Measurements from ENCODE around the gene SLIT3. TPM values are rescaled to one million over a fixed set of nuclear protein-coding genes. Genes with fewer than 3 reads are reported as not detected.
A peak's percentile ranks its signal among the peaks of the same experiment; 100 is the strongest.

Gene SLIT3
- total RNA-seq, 4 donors from 2014 or later = 0.72 to 37.4 (median 5.3) TPM

DNA sequence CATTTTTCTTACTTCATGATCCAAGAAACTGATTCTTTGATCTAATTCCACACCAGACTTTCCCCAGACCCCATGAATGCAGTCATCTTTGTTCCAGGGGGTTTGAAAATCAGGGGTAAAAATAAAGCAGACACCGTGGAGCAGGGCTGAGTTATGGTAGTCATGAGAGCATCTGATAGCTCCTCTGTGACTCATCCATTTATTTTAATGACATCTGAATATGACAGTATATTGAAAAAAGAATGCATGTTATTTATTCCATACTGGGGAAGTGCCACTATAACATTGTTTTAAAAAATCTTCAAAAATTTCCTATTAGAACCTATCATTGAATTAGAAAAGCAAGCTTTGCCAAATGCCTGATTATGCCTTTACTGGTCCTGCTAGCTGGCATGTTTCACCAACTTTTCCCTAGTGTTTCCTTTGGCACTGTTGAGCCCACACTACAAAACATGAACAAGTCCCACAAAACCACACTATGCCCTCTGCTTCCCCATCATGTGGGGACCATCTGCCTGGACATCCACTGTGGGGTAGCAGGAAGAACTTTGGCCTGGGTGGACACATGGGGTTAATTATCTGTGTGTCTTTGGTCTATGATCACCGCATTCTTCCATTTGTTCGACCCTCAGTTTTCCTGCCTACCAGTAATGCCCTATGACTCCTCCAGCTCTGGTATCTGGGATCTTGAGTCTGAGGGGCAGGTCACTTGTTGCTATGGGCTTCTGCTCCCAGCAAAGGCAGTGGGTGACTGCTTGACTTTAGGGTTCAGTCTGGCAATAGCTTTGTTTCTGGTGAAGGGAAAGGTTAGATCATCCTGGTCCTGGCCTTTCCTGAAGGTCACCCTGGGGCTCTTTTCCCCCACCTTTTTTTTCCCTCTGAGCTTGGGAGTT lies 639.1 kb downstream of the SLIT3 start:
- Histone ChIP-seq H3K27me3 (no peaks in the 10 kb centered on the region), H3K4me1 (peaks cover 0 to 23% (median 11%) of the 10 kb centered on the region in 3 donors), H3K4me3 (no peak overlapping the region), H3K27ac (no peak overlapping the region), H3K36me3 (peaks cover 0 to 15% (median 0%) of the 10 kb centered on the region in 3 donors), H3K9me3 (no peaks in the 10 kb centered on the region)
- WGBS, 2 donors = 74 to 91% methylated on average over 3 of the region's 3 CpGs
- TF ChIP-seq, protein P1, sequence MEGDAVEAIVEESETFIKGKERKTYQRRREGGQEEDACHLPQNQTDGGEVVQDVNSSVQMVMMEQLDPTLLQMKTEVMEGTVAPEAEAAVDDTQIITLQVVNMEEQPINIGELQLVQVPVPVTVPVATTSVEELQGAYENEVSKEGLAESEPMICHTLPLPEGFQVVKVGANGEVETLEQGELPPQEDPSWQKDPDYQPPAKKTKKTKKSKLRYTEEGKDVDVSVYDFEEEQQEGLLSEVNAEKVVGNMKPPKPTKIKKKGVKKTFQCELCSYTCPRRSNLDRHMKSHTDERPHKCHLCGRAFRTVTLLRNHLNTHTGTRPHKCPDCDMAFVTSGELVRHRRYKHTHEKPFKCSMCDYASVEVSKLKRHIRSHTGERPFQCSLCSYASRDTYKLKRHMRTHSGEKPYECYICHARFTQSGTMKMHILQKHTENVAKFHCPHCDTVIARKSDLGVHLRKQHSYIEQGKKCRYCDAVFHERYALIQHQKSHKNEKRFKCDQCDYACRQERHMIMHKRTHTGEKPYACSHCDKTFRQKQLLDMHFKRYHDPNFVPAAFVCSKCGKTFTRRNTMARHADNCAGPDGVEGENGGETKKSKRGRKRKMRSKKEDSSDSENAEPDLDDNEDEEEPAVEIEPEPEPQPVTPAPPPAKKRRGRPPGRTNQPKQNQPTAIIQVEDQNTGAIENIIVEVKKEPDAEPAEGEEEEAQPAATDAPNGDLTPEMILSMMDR (IDR thresholded peaks at IDR 0.05) = no peak
- no peak for TF ChIP-seq POLR2A (IDR thresholded peaks at IDR 0.05)
- intact Hi-C loops (cut with DNase I) = no loop called here
- no peak for DNase-seq

- 52 to 60% methylated on average over 3 to 4 of the region's 4 CpGs for WGBS, 2 donors
These were observed 640.2 kb downstream of the SLIT3 start for GRCh38 chr5:168660691-168661090.

DNA sequence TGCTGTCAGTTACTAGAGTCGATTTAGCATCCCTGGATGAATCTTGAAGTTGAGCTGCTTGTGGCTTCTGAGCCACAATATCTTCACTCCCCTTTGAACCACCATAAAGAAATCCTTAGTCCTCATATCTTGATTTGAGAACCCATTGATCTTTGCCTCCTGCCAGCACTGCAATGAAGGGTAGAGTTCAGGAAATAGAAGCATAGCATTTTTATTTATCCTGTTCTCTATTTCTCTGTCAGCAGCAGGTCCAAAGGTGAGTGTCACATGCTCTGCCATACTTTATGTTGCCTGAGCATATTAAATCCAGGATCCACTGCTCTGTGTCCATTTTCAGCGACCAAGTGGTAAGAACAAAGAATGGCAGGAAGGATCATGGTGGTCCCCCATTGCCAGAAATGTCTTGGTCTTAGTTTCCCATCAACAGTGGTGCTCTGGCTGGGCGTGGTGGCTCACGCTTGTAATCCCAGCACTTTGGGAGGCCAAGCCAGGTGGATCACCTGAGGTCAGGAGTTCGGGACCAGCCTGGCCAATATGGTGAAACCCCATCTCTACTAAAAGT lies 641.6 kb downstream of the SLIT3 start:
- WGBS, 2 donors = 53 to 67% methylated on average over 3 to 4 of the region's 5 CpGs
- intact Hi-C loops (cut with DNase I) = no loop called here
- H3K36me3 ChIP-seq = peaks cover 0 to 3% (median 0%) of the 10 kb centered on the region in 3 donors
- H3K4me3 ChIP-seq = no peak overlapping the region
- no peak overlapping the region for H3K27ac ChIP-seq
- DNase-seq = no peak
- peaks cover 0 to 38% (median 18%) of the 10 kb centered on the region in 3 donors for H3K4me1 ChIP-seq
- no peaks in the 10 kb centered on the region for H3K9me3 ChIP-seq
- no peak for TF ChIP-seq POLR2A (IDR thresholded peaks at IDR 0.05)
- TF ChIP-seq, protein P1 (IDR thresholded peaks at IDR 0.05) = no peak
- no peaks in the 10 kb centered on the region for H3K27me3 ChIP-seq

More at GRCh38 chr5:168660691-168661090, 640.2 kb downstream of the SLIT3 start:
- Histone ChIP-seq H3K9me3 (no peaks in the 10 kb centered on the region), H3K27ac (no peak overlapping the region), H3K36me3 (peaks cover 0 to 9% (median 0%) of the 10 kb centered on the region in 3 donors), H3K4me3 (no peak overlapping the region), H3K4me1 (peaks cover 0 to 34% (median 18%) of the 10 kb centered on the region in 3 donors), H3K27me3 (no peaks in the 10 kb centered on the region)
- TF ChIP-seq POLR2A (IDR thresholded peaks at IDR 0.05) = no peak
- TF ChIP-seq, protein P1 (IDR thresholded peaks at IDR 0.05) = no peak
- intact Hi-C loops (cut with DNase I) = no loop called here
- DNase-seq = no peak

DNA sequence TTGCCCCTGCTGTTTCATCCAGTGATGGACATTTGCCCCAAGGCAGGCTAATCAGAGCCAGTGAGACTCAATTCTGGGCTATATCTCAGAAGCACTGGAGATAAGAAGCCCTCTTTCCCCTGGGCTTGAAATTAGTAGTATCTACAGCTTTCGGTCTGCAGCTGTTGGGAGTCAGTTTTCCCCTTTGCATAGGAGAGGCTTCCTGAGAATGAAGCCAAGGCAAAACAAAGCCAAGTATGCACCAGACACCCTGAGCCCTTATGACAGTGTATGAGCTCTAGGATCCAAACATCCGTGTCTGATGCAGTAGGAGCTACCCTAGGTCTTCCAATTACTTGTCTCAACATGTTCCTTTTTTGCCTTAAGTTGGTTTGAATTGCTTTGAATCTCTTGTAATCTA lies 642.5 kb downstream of the SLIT3 start:
- no peak for TF ChIP-seq POLR2A (IDR thresholded peaks at IDR 0.05)
- TF ChIP-seq, protein P1 (IDR thresholded peaks at IDR 0.05) = no peak
- DNase-seq = no peak
- Histone ChIP-seq H3K4me3 (no peak overlapping the region), H3K27ac (peak overlapping the region in 1 of 4 donors; percentile 17), H3K27me3 (no peaks in the 10 kb centered on the region), H3K9me3 (no peaks in the 10 kb centered on the region), H3K36me3 (no peaks in the 10 kb centered on the region), H3K4me1 (peaks cover 3 to 48% (median 18%) of the 10 kb centered on the region in 3 donors)
- intact Hi-C loops (cut with DNase I) = no loop called here
- WGBS, 2 donors = 25 to 40% methylated on average over 2 of the region's 2 CpGs

DNA sequence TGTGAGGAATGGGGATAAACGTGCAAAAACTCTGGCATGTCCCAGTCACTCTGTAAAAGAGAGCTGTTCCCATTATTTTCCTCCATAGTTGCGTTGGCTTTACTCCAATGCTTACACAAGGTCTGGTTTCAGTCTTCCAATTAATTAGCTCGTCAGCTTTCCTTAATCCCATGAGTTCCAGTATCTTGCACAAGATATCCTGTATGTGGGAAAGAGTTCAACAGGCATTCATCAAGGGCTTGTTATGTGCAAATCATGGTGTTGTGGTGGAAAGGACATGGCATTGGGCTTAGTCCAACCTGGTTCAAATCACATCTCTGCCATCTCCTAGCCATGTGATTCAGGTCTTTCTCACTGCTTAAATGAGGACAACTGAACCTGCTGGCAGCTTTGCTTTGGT lies 644.3 kb downstream of the SLIT3 start:
- intact Hi-C loops (cut with DNase I) = no loop called here
- Histone ChIP-seq H3K4me3 (no peak overlapping the region), H3K27ac (peak overlapping the region; percentile 3 to 66 (median 42)), H3K27me3 (no peaks in the 10 kb centered on the region), H3K4me1 (peaks cover 3 to 50% (median 18%) of the 10 kb centered on the region in 3 donors), H3K9me3 (no peaks in the 10 kb centered on the region), H3K36me3 (no peaks in the 10 kb centered on the region)
- TF ChIP-seq, protein P1 (IDR thresholded peaks at IDR 0.05) = no peak
- TF ChIP-seq POLR2A (IDR thresholded peaks at IDR 0.05) = no peak
- DNase-seq = no peak
- 24 to 43% methylated on average over 3 of the region's 3 CpGs for WGBS, 2 donors
